Activated T-cell treated with anti-CD3 and anti-CD28 coated beads for 48 hours (primary cell): ENCODE data around the gene TIPARP.

ENCODE experiments used
- DNase-seq: peaks from one replicate; pipeline ENCODE4 v3.0.0-alpha.2; 2020; ENCODE audit warnings: low read depth

The TIPARP gene, protein sequence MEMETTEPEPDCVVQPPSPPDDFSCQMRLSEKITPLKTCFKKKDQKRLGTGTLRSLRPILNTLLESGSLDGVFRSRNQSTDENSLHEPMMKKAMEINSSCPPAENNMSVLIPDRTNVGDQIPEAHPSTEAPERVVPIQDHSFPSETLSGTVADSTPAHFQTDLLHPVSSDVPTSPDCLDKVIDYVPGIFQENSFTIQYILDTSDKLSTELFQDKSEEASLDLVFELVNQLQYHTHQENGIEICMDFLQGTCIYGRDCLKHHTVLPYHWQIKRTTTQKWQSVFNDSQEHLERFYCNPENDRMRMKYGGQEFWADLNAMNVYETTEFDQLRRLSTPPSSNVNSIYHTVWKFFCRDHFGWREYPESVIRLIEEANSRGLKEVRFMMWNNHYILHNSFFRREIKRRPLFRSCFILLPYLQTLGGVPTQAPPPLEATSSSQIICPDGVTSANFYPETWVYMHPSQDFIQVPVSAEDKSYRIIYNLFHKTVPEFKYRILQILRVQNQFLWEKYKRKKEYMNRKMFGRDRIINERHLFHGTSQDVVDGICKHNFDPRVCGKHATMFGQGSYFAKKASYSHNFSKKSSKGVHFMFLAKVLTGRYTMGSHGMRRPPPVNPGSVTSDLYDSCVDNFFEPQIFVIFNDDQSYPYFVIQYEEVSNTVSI

GRCh38 chr3:156674046-156674910, at the start of gene TIPARP:
Gene TIPARP, plus strand, starts transcription at chr3:156674590. Its CDS starts 3,108 bp downstream, at chr3:156677698.
- peak; percentile 99 for DNase-seq

- DNase-seq = no peak
Observed at GRCh38 chr3:156626104-156626503, 48.3 kb upstream of the TIPARP start.

DNA sequence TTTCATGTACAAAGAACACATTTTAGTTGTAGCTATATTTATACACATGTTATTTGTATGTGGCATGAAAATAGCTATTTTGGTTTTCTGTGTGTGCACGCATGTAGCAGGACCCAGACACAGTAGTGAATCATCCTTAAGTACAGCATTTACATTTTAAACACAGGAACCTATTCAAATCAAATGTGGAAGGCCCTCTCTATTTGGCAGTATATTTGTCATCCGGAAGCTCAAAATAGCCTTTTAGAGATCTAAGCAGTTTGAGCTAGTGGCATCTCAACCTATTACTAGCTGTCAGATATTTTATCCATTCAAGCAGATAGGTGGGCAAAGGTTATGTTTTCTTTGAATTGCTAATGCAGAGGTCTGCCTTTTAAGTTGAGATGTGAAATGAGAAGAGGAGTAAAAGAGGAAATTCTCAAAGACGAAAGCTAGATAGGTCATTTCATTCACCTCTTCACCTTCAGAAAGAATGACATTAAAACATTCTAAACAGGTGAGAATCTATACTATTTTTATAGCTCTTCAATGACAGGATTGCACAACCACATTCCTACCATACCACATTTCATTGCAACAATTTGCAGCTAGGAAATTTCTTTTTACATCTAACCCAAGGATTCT, 46.3 kb upstream of the TIPARP start:
- no peak for DNase-seq

DNA sequence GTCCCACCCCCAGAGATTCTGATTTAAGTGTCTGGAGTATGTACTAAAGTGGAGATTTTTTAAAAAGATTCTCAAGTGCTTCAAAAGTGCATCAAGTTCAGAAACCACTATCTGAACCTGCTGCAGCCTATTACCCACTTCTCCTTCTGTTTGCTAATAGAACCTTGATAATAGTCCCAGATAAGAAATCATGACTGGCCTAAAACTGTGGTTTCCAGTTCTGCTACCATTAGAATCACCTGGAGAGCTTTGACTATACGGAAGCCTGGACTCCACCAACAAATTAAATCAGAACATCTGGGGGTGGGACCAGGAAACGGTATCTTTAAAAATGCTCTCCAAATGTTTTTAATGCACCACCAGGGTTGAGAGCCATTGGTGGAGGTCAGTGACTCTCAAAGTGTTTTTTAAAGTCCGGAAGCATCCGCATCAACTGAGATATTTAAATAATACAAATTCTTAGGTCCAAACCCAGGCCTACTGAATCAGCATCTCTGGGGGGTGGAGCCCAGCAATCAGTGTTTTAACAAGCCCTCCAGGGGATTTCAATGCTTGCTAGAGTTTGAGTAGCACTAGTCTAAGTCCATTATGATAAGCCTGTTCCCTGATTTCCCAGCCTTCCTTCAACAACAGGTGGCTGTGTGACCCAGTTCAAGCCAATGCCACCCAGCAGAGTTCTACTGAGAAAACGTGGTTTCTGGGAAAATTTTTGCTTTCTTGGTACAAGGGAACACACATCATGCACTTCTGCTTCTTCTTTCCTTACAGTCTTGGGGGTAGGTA, 45.4 kb upstream of the TIPARP start:
- no peak for DNase-seq

DNA sequence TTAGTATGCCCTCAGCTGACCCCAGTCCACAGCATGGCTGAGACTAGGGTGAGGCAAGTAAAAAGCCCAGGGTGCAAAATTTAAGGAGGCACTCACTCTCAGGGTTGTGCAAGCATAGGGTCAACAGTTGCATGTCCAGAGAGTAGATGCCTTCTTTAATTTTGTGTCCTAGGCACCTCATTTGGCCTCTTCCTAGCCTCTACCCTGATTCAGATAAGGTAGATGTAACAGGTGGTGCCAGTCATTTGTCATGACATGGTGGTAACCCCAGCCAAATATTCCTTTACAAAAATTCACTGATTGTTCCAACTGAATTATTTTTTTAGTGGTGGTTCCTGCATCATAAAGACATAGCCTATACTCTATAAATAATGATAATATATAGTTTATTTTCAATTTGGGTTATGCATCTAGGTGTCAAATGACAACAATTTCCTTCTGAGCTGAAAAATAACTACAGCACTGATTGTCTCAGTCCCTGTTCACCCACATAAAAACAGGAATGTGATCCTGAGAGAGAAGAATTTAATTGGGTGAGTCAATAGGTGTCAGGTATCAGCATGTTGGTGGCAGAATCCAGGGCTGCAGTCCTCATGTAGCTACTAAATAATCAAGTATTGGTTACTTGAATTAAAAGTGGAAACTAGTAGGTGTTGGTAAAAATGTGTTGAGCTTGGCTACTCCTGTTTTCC, 44.2 kb upstream of the TIPARP start:
- DNase-seq = no peak

- no peak for DNase-seq
Observed at GRCh38 chr3:156630773-156631093, 43.7 kb upstream of the TIPARP start.

DNA sequence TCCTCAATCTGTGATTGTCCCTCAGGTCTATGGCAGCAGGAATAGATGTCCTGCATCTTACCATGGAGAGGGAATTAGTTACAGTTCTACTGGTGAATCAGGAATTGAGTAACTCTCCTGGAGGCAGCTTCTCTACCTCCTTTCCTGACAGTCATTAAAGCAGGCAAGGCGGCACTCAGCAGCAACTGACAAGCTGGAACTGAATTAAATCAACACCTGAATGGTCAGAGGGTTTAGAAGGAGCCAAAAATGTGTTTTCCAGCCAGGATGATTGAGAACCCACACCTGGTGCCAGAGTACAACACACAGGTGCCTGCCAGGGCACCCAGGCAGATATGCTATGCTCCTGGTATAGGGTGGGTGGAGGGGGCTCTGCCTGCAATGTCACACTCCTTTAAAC, 43.1 kb upstream of the TIPARP start:
- DNase-seq = no peak

DNA sequence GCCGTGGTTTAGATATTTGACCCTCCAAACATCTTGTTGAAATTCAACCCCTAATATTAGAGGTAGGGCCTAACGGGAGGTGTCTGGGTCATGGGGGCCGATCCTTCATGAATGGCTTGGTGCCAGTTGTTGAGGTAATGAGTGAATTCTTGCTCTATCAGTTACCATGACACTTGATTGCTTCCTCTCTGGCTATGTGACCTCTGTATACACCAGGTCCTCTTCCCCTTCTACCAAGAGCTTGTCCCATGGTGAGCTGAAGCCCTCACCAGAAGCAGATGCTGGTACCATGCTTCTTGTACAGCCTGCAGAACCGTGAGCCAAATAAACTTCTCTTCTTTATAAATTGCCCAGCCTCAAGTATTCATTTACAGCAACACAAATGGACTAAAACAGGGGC, 41.8 kb upstream of the TIPARP start:
- DNase-seq = no peak

- no peak for DNase-seq
Observed at GRCh38 chr3:156633335-156633734, 41.1 kb upstream of the TIPARP start.

- no peak for DNase-seq
Observed at GRCh38 chr3:156635034-156635433, 39.4 kb upstream of the TIPARP start.

GRCh38 chr3:156635973-156636372, 38.4 kb upstream of the TIPARP start:
- no peak for DNase-seq

- DNase-seq = no peak
Observed at GRCh38 chr3:156637480-156638022, 36.8 kb upstream of the TIPARP start.

DNA sequence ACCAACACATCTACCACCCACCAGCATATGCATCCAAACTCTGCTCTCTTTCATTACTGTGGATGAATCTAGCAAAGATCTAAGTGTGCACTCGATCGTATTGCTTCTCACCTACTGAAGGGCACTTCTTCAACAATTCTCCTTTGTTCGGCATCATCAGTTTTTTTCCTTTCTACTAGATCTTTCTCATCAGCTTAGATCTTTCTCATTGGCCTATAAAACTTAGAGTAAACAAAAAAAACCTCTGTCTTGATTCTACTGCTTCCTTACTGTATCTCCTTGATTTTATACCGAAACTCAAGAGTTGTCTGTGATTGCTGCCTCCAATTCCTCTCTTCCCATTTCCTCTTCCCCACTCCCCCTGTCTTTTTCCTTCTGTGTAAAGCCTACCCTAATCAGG, 36.1 kb upstream of the TIPARP start:
- DNase-seq = no peak

DNA sequence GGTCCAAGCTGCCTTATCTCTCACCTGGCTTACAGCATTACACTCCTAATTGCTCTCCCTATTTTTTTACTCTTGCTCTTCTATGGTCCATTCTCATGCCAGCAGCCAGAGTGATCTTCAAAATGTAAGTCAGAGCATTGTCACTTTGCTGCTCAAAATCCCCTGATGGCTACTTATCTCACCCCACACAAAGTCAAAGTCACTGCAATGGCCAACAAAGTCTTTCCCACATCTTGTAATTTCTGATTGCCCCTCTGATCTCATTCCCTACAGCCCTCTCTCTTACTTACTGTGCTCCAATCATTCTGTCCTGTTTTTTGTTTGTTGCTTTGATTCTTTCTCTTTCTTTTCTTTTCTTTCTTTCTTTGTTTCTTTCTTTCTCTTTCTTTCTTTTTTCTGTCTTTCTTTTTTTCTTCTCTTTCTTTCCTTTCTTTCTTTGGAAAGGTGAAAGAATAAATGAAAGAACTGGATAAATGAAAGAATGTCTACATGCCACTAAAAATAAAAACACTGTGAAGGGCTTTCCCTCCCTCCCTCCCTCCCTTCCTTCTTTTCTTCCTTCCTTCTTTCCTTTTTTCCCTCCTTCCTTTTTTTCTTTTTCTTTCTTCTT, 34.9 kb upstream of the TIPARP start:
- no peak for DNase-seq

- DNase-seq = no peak
Observed at GRCh38 chr3:156641618-156641975, 32.8 kb upstream of the TIPARP start.

- no peak for DNase-seq
Observed at GRCh38 chr3:156642750-156643728, 31.4 kb upstream of the TIPARP start.

- DNase-seq = peak; percentile 13
Observed at GRCh38 chr3:156643729-156644389, 30.5 kb upstream of the TIPARP start.

GRCh38 chr3:156644958-156645357, 29.4 kb upstream of the TIPARP start:
- DNase-seq = no peak
